IPS-NIHi7 (cell line): ENCODE data around the gene ANTXR1.
A peak's percentile ranks its signal among the peaks of the same experiment; 100 is the strongest.
"Not testable (repeated sequence)": the region's sequence is repeated elsewhere in the genome, so short reads cannot be mapped to it uniquely, and the experiment has no call there.

ENCODE experiments used
- DNase-seq: peaks from one replicate; pipeline ENCODE4 v3.0.0; 2012; ENCODE audit warnings: mixed read lengths; ENCODE audit errors: extremely low spot score

The ANTXR1 gene

GRCh38 chr2:69163109-69163508, 150.1 kb downstream of the ANTXR1 start:
- DNase-seq: peak; percentile 24

DNA sequence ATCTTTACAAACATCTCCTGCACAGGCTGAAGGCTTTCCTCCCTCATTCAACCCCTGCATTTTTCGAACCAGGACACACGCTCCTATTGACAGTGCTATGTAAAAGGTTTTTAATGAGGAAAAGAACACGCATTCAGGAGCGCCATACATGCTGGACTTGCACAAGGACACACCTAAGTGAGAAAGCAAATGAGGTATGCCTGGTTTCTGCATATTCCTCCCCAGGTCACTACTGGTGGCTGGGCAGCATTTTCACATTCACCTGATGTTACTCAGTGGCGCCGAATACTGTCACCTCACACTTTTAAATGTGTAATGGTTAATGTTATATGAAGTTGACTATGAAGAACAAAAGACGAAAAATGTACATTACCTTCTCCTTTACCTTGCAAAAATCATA, 150.6 kb downstream of the ANTXR1 start:
- DNase-seq: no peak

DNA sequence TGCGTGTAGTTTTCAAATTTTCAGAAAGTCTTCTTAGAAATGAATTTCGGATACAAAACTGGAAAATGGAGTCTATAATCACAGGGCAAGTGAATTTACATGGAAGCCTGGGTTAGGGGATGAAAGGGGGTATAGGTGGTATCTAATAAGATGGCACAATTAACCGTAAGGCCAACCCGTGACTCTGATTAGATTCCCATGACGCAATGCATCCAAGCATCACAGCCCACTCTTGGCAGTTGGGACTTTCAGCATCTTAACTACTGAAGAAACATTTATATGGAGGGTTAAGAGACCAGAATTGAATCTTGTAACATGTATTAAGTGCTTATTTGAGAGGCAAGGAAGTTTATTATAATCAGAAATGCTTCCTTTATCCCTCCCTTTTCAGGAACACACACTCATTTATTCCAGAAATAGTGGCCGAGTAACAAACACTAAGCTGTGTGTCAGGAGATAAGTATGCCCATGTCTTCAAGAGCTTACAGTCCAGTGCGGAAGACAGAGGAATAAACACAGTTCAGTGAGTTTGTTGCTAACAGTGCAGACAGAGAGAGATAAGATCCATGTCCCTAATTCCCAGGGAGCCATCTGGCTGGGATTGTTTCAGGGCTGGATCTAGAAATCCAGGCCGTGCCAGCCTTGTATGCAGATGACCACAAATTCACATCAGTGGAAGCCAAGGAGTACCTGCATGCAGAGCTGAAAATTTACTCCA, 151.2 kb downstream of the ANTXR1 start:
- no peak for DNase-seq

DNA sequence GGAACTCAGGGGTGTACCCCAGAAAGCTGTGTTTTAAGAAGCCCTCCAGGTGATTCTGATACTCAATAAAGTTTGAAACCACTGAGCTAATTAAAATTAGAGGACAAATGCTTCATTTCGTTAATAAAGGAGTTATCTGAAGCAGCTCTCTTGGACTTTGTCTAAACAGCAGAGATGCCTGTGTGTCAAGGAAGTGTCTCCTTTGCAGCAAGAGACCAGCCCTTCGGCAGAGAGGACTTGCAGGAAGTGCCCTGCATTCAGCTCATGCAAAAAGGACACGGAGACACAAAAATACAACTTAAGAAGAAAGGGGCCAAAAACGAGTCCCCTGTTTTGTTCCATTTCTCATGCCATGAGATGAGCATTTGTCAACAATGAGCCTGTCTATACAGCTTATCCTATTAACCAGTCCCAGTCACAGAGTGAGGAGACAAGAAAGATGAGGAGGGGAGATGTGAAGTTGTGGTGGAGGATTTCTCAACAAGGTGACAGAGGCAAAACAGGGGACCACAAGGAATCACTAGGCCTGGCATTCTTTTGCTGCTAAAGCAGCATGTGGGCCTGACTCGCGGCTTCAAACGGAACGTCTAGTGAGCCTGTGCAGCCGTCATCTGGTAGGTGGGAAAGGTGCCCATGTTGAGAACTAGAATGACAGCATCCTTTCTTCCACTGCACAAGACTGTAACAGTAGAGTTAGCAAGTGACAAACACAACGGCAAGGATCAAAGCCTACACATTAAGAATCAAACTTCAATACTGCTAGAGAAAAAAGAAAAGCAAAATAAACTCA, 152.3 kb downstream of the ANTXR1 start:
- DNase-seq: no peak

DNA sequence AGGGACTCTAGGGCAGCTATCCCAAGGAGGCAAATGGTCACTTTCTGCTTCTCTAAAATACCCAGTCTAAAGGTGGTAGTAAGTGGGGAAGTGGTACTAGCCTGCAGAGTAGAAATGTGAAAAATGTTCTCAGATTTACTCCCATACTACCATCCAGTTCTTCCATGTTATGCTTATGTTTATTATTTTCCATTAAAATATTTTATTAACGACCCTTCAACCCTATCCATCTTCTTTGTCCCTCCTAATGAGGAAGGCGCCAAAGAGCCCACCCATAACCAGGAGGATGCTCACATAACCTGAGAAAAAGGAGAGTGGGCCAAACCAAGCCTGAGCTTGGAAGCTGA, 153.5 kb downstream of the ANTXR1 start:
- DNase-seq: no peak

- no peak for DNase-seq
These were observed 154.0 kb downstream of the ANTXR1 start for GRCh38 chr2:69166812-69167468.

DNA sequence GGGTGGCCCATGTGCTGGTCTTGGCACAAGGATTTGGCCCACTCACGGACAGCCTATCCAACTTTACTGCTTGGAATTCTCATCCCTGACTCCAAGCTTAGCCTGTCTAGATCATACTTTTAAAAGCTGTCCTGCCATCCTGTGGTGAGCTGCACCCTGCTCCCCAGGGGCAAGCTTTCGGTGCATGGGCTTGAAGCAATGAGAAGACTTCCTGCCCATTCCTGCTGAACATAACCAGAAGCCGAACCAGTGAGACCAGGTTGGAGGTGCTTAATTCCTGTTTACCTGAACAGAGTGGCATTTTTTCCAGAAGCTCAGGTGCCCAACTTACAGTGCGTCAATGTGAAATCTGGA, 154.5 kb downstream of the ANTXR1 start:
- DNase-seq: no peak

DNA sequence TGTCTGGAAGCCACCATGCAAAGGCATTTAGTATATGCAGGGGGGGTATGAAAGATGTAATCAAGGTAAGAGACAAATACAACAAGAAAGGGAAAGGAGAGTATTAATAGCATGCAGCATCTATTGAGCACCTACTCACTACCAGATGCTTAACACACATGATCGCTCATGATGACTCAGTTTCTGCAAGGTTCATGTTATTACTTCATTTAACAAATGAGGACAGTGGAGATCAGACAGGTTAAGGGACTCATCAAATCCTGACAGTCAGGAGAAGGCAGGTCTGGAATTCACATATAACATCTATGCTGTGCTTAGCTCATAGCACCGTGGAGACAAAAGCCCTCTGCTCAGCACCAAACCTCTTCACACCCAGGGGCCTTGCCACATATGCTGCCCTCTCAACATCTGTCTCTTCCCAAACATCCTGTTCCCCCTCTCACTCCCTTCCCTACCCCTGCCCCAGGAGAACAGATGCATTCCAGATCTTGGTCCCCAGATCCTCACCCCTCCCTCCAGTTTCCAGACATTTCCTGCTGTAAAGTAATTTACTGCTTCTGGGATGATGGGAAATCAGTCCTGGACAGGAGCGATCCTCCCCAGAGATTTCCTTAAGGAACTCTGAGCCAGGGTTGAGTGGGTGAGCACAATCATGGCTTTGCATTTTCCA, 155.3 kb downstream of the ANTXR1 start:
- DNase-seq: no peak

GRCh38 chr2:69168950-69169654, 156.1 kb downstream of the ANTXR1 start:
- no peak for DNase-seq

- peak; percentile 23 for DNase-seq
These were observed 156.8 kb downstream of the ANTXR1 start for GRCh38 chr2:69169655-69170389.

DNA sequence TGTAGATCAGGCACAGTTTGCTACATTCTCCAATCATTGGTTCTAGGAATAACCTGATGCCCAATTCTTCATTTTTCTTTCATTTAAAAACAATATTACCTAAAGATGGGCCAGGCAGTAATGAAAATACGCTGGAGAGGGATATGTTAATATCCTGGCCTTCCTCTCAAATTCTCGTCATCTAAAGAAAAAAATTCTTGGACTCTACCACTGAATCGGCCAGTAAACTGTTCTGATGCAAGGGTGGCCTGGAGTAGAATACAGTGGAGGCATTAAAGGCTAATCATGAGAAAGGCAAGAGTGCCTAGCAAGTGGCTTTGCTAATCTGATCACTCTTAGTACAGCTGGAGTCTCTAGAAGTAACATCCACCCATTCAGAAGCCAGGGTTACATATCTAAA, 157.7 kb downstream of the ANTXR1 start:
- DNase-seq: no peak

- no peak for DNase-seq
These were observed 158.3 kb downstream of the ANTXR1 start for GRCh38 chr2:69171116-69171896.

- no peak for DNase-seq
These were observed 159.0 kb downstream of the ANTXR1 start for GRCh38 chr2:69171897-69172525.

GRCh38 chr2:69173706-69174105, 160.7 kb downstream of the ANTXR1 start:
- DNase-seq: no peak

DNA sequence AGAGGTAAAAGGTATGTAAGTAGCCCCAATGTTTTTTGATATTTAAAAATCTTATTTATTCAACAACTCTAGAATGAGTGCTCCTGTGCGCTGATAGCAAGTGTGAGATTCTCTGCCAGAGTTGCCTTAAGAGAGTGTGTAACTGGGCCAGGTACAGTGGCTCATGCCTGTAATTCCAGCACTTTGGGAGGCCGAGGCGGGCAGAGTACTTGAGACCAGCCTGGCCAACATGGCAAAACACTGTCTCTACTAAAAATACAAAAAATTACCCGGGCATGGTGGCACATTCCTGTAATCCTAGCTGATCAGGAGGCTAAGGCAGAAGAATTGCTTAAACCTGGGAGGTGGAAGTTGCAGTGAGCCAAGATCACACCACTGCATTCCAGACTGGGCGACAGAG, 161.2 kb downstream of the ANTXR1 start:
- not testable (repeated sequence) for DNase-seq

DNA sequence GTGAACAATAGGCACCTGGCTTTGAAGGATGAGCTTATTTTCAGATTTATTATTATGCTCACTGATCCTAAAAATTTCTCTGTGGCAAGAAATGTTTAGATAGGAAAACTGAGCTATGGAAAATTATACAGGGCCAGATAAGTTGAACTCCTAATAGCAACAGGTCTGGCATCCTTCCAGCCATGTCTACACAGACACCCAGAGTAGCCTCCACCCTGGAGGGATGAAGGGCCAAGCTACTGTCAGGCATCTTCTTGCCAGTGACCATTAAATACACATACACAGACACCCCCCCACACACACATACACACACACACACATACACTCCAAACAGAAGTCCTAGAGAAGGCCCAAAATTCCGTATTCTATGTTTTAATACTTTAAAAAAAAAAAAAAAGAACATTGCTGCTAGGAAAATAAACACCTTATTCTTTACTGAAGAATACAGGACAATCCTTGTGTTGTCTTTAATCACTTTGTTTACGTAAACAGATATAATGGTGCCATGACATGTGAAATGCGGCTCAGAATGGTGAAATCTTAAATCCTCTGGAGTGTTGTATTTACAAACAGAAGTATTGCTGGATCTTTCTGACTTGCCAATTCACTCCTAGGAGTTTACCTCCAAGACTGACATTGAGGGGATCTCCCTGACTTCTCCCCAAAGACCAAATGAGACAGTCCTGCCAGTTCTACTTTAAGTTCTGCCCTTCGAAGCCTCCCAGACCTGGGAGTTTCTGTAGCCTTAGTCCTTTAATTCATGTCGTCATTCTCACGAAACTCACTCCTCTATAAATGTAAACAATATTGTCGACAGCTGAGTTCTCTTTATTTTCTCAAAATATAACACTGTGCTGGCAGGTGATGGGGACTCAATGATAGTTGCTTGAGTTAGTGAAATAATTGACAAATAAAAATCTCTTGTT, 163.1 kb downstream of the ANTXR1 start:
- DNase-seq: no peak

DNA sequence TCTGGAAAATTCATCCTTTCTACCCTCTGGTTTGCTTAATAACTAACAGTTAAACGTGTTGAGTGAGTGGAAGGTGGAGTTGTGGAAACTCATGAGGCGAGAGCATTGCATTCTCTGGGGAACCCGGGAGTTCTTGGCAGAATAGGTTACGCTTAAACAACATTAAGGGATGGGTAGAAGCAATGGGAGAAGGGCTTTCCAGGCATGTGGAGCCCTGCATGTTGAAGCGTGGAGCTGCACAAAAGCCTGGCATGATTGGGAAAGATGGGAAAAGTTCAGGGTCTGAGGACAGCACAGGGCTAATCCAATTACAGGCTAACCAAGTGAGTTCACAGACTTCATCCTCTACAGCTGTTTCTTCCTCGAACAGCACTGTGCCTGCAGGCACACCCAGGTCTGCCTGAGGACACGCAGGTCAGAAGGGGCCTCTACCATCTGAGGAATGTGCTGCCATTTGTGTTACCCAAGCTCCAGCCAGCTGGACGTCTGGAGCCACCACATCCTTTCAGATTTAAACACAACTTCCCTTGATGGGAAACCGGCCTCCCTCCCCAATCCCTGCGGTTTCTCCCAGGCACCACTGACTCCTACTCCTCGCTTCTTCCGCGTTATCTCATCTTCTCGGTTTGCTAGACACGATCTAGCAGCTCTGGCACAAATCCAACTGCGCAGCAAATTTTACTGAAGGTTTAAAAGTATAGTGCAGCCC, 164.2 kb downstream of the ANTXR1 start:
- peak; percentile 28 for DNase-seq
